Transverse colon (tissue), 4 donors: ENCODE measurements around the gene SCLY. TPM values are rescaled to one million over a fixed set of nuclear protein-coding genes. Genes with fewer than 3 reads are reported as not detected.

ENCODE experiments used
- DNase-seq: peaks from one replicate; pipeline ENCODE4 v3.0.0-alpha.2; 2019
- H3K27ac ChIP-seq, 4 donors: fragments of 200-600 bp; sonication (generic); 2 replicates each; pipeline ENCODE4 v1.5.1; 2016 to 2018; ENCODE audit warnings: inconsistent platforms in 4 of 4
- H3K27me3 ChIP-seq: fragments of 200-600 bp; sonication (generic); 2 replicates; pipeline ENCODE4 v1.5.1; 2017; ENCODE audit warnings: inconsistent platforms
- H3K36me3 ChIP-seq, 4 donors: fragments of 200-600 bp; sonication (generic); 2 replicates each; pipeline ENCODE4 v1.5.1; 2017 to 2019; ENCODE audit warnings: inconsistent platforms in 4 of 4
- H3K4me1 ChIP-seq, 4 donors: fragments of 200-600 bp; sonication (generic); 2 replicates each; pipeline ENCODE4 v1.5.1; 2017 to 2020; ENCODE audit warnings: inconsistent platforms in 4 of 4
- H3K4me3 ChIP-seq, 4 donors: fragments of 200-600 bp; sonication (generic); 1 replicate in 1 of 4; 2 replicates in 3 of 4; pipeline versions ENCODE4 v1.5.1 to v1.6.1; 2017 to 2019; ENCODE audit warnings: inconsistent platforms in 4 of 4
- H3K9me3 ChIP-seq, 2 donors: fragments of 200-600 bp; sonication (generic); 2 replicates each; pipeline ENCODE4 v1.5.1; 2017 to 2019; ENCODE audit warnings: inconsistent platforms in 2 of 2
- CTCF ChIP-seq, 5 experiments: fragments of 200-600 bp in 3 of 5; fragments of 450-650 bp in 2 of 5; sonication (generic) in 3 of 5; IDR thresholded peaks; 1 replicate in 2 of 5; 2 replicates in 3 of 5; pipeline ENCODE4 v1.5.1; 2016 to 2017; ENCODE audit warnings: antibody characterized with exemption in 5 of 5, inconsistent platforms in 3 of 5, mild to moderate bottlenecking in 2 of 5, moderate library complexity in 1 of 5
- EP300 ChIP-seq: sonication (generic); formaldehyde crosslinking; IDR thresholded peaks from one replicate; pipeline ENCODE4 v1.6.1; 2017; ENCODE audit warnings: antibody characterized with exemption, low read depth
- POLR2A ChIP-seq: fragments of 450-650 bp; IDR thresholded peaks from one replicate; pipeline ENCODE4 v1.6.1; 2016; ENCODE audit warnings: antibody characterized with exemption, mild to moderate bottlenecking, moderate library complexity
- POLR2AphosphoS5 ChIP-seq, 3 donors: sonication (generic); formaldehyde crosslinking; IDR thresholded peaks; one replicate each; pipeline ENCODE4 v1.6.1; 2016; ENCODE audit warnings: antibody characterized with exemption in 3 of 3
- WGBS, 2 donors: methylation state at CpG; one replicate each; pipeline ENCODE4 v1.1.5; 2018; ENCODE audit warnings: low coverage in 1 of 2; 5-methylcytosine and 5-hydroxymethylcytosine counted together
- in situ Hi-C, 4 donors: fragments of 200-750 bp; cut with MboI; loops; one replicate each; pipeline versions ENCODE4 v1.15.0 to v1.15.1; 2017; ENCODE audit warnings: low sequenced_read_pairs in 3 of 4, low pct_ligation_motif_present in 1 of 4, low pct_unique_long_range_greater_than_20kb in 1 of 4
- intact Hi-C: fragments of 100-400 bp; cut with DNase I; formaldehyde crosslinking; loops from one replicate; pipeline ENCODE4 v1.15.1; 2023; ENCODE audit warnings: low total_unique reads
- total RNA-seq, 4 donors: library from RNA; depleted of rRNA; stranded (reverse); fragments of >200 nt; gene quantifications; one replicate each; pipeline ENCODE4 v1.1.0, GENCODE V29; 2016

SCLY gene
- total RNA-seq, 4 donors from 2014 or later, result 9.4 to 24.3 (median 11.1) TPM

- H3K9me3 ChIP-seq, result no peaks in the 10 kb centered on the region
- no peaks in the 10 kb centered on the region for H3K27me3 ChIP-seq
- no peak for DNase-seq
- no peak for TF ChIP-seq POLR2AphosphoS5 (IDR thresholded peaks at IDR 0.05)
- TF ChIP-seq CTCF (IDR thresholded peaks at IDR 0.05), result no peak
- no peak for TF ChIP-seq EP300
- TF ChIP-seq POLR2A, result no peak
- in situ Hi-C loops (no loop called here), intact Hi-C loops (no loop called here)
- no peak overlapping the region for H3K27ac ChIP-seq
- H3K4me3 ChIP-seq, result no peak overlapping the region
- H3K4me1 ChIP-seq, result peaks cover 0 to 7% (median 0%) of the 10 kb centered on the region in 4 donors
- no peaks in the 10 kb centered on the region for H3K36me3 ChIP-seq
- WGBS, 2 donors, result 91% methylated on average over 25 of the region's 68 CpGs; no CpG with 5 or more reads in 1 of the 2 donors
Measured at GRCh38 chr2:238130696-238131628, 70.2 kb downstream of the SCLY start.

- Histone ChIP-seq H3K27ac (no peak overlapping the region), H3K4me1 (peaks cover 0 to 7% (median 0%) of the 10 kb centered on the region in 4 donors), H3K9me3 (no peaks in the 10 kb centered on the region), H3K4me3 (no peak overlapping the region), H3K36me3 (no peaks in the 10 kb centered on the region), H3K27me3 (no peaks in the 10 kb centered on the region)
- in situ Hi-C loops, result no loop called here
- 80 to 88% methylated on average over 4 to 10 of the region's 14 CpGs for WGBS, 2 donors
- intact Hi-C loops, result no loop called here
- TF ChIP-seq EP300 (no peak), POLR2A (no peak), POLR2AphosphoS5 (IDR thresholded peaks at IDR 0.05) (no peak), CTCF (IDR thresholded peaks at IDR 0.05) (no peak)
- DNase-seq, result no peak
Measured at GRCh38 chr2:238131761-238132462, 71.1 kb downstream of the SCLY start.

GRCh38 chr2:238132463-238133450 lies 72.0 kb downstream of the SCLY start:
- WGBS, 2 donors, result 86 to 89% methylated on average over 3 to 23 of the region's 23 CpGs
- H3K9me3 ChIP-seq, result no peaks in the 10 kb centered on the region

More at GRCh38 chr2:238132463-238133450, 72.0 kb downstream of the SCLY start:
- no peak for DNase-seq
- no peaks in the 10 kb centered on the region for H3K27me3 ChIP-seq
- H3K27ac ChIP-seq, result no peak overlapping the region
- no peak overlapping the region for H3K4me3 ChIP-seq
- intact Hi-C loops, result no loop called here
- no peaks in the 10 kb centered on the region for H3K4me1 ChIP-seq
- in situ Hi-C loops, result no loop called here
- TF ChIP-seq CTCF (IDR thresholded peaks at IDR 0.05) (no peak), POLR2A (no peak), EP300 (no peak), POLR2AphosphoS5 (IDR thresholded peaks at IDR 0.05) (no peak)
- no peaks in the 10 kb centered on the region for H3K36me3 ChIP-seq
